AG09309 (cell line): ENCODE measurements around the gene AUNIP.

ENCODE experiments used
- DNase-seq: peaks from one replicate; pipeline ENCODE4 v3.0.0-alpha.2; 2010; ENCODE audit warnings: low read depth
- H3K4me3 ChIP-seq: 2 replicates; pipeline ENCODE4 v1.5.1; 2011; ENCODE audit warnings: mild to moderate bottlenecking, low read depth, low read length, moderate library complexity; ENCODE audit not compliant: control insufficient read depth
- TF ChIP-seq, protein P1 (sequence below): IDR thresholded peaks from 2 replicates; pipeline ENCODE4 v1.5.1; 2011; ENCODE audit warnings: mild to moderate bottlenecking, low read depth, low read length, inconsistent platforms; ENCODE audit not compliant: insufficient read depth, control insufficient read depth; ENCODE audit errors: missing control alignments

The AUNIP gene

DNA sequence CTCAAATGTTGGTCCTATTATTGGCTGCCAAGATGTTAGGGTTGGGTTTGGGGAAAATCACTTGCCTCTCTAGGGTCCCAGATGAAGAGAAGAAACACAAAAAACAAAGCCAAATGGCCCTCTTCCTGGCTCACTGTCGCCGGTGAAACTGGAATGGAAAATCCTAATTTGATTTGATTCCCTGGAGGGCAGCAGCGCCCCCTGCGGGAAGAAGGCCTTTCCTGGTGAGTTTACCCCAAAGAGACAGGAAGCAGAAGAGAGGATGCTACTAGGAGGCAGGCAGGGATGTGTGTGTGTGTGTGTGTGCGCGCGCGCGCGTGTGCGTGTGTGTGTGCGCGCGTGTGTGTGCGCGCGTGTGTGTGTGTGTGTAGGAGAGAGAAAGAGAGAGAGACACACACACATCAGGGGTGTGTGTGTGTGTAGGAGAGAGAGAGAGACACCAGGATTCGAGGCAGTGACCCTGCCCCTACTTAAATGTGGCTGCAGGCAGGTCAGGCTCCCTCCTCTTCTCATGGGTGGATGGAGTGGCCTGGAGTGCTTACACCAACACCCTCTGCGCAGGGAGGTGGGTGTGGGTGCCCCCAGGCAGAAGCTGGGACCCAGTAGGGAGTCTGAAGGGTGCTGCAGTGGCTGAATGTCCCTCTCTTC lies 62.3 kb downstream of the AUNIP start:
- TF ChIP-seq, protein P1, sequence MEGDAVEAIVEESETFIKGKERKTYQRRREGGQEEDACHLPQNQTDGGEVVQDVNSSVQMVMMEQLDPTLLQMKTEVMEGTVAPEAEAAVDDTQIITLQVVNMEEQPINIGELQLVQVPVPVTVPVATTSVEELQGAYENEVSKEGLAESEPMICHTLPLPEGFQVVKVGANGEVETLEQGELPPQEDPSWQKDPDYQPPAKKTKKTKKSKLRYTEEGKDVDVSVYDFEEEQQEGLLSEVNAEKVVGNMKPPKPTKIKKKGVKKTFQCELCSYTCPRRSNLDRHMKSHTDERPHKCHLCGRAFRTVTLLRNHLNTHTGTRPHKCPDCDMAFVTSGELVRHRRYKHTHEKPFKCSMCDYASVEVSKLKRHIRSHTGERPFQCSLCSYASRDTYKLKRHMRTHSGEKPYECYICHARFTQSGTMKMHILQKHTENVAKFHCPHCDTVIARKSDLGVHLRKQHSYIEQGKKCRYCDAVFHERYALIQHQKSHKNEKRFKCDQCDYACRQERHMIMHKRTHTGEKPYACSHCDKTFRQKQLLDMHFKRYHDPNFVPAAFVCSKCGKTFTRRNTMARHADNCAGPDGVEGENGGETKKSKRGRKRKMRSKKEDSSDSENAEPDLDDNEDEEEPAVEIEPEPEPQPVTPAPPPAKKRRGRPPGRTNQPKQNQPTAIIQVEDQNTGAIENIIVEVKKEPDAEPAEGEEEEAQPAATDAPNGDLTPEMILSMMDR = peak; percentile 92
- no peak for DNase-seq
- H3K4me3 ChIP-seq = no peak overlapping the region

DNA sequence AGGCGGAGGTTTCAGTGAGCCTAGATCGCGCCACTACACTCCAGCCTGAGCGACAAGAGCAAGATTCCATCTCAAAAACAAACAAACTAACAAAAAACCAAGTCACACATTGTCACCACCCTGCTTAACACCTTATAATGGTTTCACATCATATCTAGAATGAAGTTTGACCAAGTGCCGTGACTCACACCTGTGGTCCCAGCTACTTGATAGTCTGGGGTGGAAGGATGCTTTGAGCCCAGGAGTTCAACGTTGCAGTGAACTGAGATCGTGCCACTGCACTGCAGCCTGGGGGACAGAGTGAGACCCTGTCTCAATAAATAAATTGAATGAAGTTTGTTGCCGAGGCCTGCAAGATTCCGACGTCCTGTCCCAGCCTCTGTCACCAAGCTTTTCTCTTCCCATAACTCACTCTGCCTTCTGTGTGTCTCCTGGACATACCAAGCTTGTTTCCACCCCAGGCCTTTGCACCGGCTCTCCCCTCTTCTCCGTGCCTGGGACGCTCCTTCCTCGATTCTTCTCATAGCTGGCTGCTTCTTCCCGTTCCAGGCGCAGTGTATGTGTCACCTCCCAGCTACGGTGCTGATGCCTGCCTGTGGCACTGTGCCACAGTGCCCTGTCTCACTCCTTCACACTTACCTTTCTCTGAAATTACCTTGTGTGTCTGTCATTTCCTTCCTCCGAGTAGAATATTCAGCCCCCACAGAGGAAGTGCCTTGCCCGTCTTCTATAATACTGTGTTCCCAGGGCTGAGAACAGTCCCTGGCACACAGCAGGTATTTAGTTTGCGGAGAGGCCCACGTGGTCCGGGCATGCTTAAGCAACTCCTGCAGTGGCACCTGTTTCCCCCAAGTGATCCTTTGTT lies 63.1 kb downstream of the AUNIP start:
- no peak overlapping the region for H3K4me3 ChIP-seq
- TF ChIP-seq, protein P1 = no peak
- no peak for DNase-seq

DNA sequence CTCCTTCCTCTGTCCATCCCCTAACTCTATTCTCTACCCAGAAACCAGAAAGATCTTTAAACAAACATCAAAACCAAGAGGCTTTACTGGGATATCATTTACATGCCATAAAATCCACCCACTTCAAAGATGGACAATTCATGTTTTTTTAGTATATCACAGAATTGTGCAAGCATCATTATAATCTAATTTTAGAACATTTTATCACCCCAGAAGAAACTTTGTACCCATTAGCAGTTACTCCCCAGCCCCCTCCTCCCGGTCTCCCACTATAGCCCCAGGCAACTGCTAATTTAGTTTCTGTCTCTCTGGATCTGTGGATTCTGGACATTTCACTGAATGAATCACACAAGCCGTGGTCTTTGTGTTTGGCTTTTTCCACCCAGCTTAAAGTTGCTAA lies 64.0 kb downstream of the AUNIP start:
- H3K4me3 ChIP-seq = no peak overlapping the region
- TF ChIP-seq, protein P1 = no peak
- no peak for DNase-seq

DNA sequence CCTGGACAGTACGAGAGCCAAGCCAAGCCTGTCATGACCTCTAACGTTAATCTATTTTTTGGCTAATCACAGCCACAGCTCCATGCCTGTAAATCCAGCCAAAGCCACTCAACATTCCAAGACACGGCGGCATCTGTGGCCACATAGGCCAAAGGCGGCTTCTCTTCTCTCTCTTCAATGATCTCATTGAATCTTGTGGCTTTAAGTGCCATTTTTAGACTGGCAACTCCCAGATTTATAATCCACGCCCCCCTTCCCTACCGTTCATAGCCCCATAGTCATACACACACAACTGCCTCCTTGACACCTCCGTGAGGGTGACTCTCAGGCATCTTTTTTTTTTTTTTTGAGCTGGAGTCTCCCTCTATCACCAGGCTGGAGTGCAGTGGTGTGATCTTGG lies 64.9 kb downstream of the AUNIP start:
- H3K4me3 ChIP-seq = no peak overlapping the region
- TF ChIP-seq, protein P1 = no peak
- no peak for DNase-seq

DNA sequence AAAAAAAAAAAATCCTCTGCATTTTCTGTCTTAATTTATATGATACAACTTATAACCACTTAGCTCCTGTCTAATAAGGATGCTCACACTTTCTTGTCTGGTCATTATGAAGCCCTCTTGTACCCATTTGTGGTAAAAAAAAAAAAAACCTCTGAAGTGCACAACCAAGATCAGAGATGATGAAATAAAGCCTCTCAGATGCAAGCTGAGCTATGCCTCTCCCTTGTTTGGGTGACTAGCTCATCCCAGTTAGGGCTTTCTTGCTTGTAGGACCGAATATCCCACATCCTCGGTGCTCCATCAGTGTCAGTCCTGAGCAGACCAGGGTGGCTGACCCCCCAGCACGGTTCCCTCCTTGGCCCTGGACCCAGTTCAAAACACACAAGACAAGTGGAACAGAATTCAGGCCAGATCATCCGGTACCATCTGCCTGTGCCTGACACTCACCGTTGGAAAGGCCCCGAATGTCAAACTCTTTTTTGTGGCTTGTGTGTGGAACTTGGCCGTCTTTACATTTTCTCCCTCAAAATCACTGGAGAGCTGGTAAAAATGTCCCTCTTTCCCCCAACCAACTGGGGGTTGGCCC lies 65.6 kb downstream of the AUNIP start:
- TF ChIP-seq, protein P1 = no peak
- no peak overlapping the region for H3K4me3 ChIP-seq
- DNase-seq = no peak

DNA sequence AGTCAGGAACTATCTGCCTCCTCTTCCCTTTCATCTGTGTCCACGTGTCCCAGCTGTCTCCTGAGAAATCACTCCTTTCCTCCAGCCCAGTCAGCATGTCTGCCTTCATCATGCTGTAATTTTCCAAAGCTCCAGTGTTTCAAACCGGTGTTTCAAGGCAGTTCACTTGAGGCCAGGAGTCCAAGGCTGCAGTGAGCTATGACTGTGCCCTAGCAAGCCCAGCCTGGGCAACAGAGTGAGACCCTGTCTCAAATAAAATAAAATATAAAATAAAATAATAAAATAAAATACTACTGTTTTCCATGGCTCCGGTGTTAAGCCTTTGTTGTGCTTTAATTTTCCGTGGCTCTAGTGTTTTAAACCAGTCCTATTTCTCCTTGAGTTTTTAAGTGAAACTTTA lies 67.1 kb downstream of the AUNIP start:
- TF ChIP-seq, protein P1 = no peak
- no peak for DNase-seq
- H3K4me3 ChIP-seq = no peak overlapping the region
